ENCODE results near the gene GPBP1. TPM values are rescaled to one million over a fixed set of nuclear protein-coding genes. Genes with fewer than 3 reads are reported as not detected.
"Not testable (repeated sequence)": the region's sequence is repeated elsewhere in the genome, so short reads cannot be mapped to it uniquely, and the experiment has no call there.

The GPBP1 gene
- total RNA-seq, 1 donor from 2014 or later: 70.6 TPM

GRCh38 chr5:57174128-57174889 is 450 bp downstream of the GPBP1 start:
- Histone ChIP-seq H3K4me3 (peak overlapping the region; percentile 86), H3K9me3 (no peaks in the 10 kb centered on the region), H3K4me1 (peaks cover 39% of the 10 kb centered on the region), H3K27ac (peak overlapping the region; percentile 98), H3K27me3 (ENCODE audit: low read depth) (no peaks in the 10 kb centered on the region), H3K36me3 (no peaks in the 10 kb centered on the region)
- intact Hi-C loops (cut with DNase I): no loop called here
- DNase-seq (peak; percentile 64), ATAC-seq (peak; percentile 2 to 18)
- no peak for TF ChIP-seq CTCF (IDR thresholded peaks at IDR 0.05)

- H3K4me1 ChIP-seq: peaks cover 46% of the 10 kb centered on the region
- H3K9me3 ChIP-seq: no peaks in the 10 kb centered on the region
- intact Hi-C loops (cut with DNase I): no loop called here
- H3K36me3 ChIP-seq: no peaks in the 10 kb centered on the region
- DNase-seq (no peak), ATAC-seq (no peak)
- peak overlapping the region; percentile 86 for H3K4me3 ChIP-seq
- TF ChIP-seq CTCF (IDR thresholded peaks at IDR 0.05): no peak
- peak overlapping the region; percentile 98 for H3K27ac ChIP-seq
- H3K27me3 ChIP-seq (ENCODE audit: low read depth): no peaks in the 10 kb centered on the region
Observed at GRCh38 chr5:57174890-57175510, 1.1 kb downstream of the GPBP1 start.

- H3K9me3 ChIP-seq: no peaks in the 10 kb centered on the region
- ATAC-seq: no peak
- H3K4me3 ChIP-seq: peak overlapping the region; percentile 86
- TF ChIP-seq CTCF (IDR thresholded peaks at IDR 0.05): no peak
- no peak for DNase-seq
- intact Hi-C loops (cut with DNase I): no loop called here
- H3K27ac ChIP-seq: peak overlapping the region; percentile 98
- peaks cover 52% of the 10 kb centered on the region for H3K4me1 ChIP-seq
- H3K36me3 ChIP-seq: no peaks in the 10 kb centered on the region
- no peaks in the 10 kb centered on the region for H3K27me3 ChIP-seq (ENCODE audit: low read depth)
Observed at GRCh38 chr5:57175551-57176309, 1.9 kb downstream of the GPBP1 start.

GRCh38 chr5:57176350-57176857 is 2.5 kb downstream of the GPBP1 start:
- TF ChIP-seq CTCF (IDR thresholded peaks at IDR 0.05): no peak
- ATAC-seq (no peak), DNase-seq (no peak)
- Histone ChIP-seq H3K4me1 (peaks cover 59% of the 10 kb centered on the region), H3K27me3 (ENCODE audit: low read depth) (no peaks in the 10 kb centered on the region), H3K36me3 (no peaks in the 10 kb centered on the region), H3K27ac (peak overlapping the region; percentile 57), H3K9me3 (no peaks in the 10 kb centered on the region), H3K4me3 (peak overlapping the region; percentile 86)
- intact Hi-C loops (cut with DNase I): no loop called here

- Histone ChIP-seq H3K27me3 (ENCODE audit: low read depth) (no peaks in the 10 kb centered on the region), H3K9me3 (no peaks in the 10 kb centered on the region), H3K36me3 (no peaks in the 10 kb centered on the region), H3K4me1 (peaks cover 59% of the 10 kb centered on the region), H3K27ac (no peak overlapping the region), H3K4me3 (peak overlapping the region; percentile 86)
- no peak for TF ChIP-seq CTCF (IDR thresholded peaks at IDR 0.05)
- intact Hi-C loops (cut with DNase I): no loop called here
- no peak for DNase-seq
- ATAC-seq: no peak
Observed at GRCh38 chr5:57177479-57178156, 3.8 kb downstream of the GPBP1 start.

- peak overlapping the region; percentile 86 for H3K4me3 ChIP-seq
- ATAC-seq; H3K9me3 ChIP-seq; intact Hi-C loops (cut with DNase I); H3K36me3 ChIP-seq; H3K27me3 ChIP-seq (ENCODE audit: low read depth); H3K27ac ChIP-seq; DNase-seq: not testable (repeated sequence)
- H3K4me1 ChIP-seq: peaks cover 64% of the 10 kb centered on the region
Observed at GRCh38 chr5:57178238-57178637, 4.4 kb downstream of the GPBP1 start.
